Activated CD4-positive, alpha-beta T cell treated with anti-CD3 and anti-CD28 coated beads, Interleukin-2, amount 50 U/mL, for 24 hours (primary cell): Measurements from ENCODE around the gene ITGB5.
"Not testable (repeated sequence)": the region's sequence is repeated elsewhere in the genome, so short reads cannot be mapped to it uniquely, and the experiment has no call there.

ENCODE experiments used
- DNase-seq, 2 donors: peaks; one replicate each; pipeline ENCODE4 v3.0.0-alpha.2; 2020; ENCODE audit warnings: low read depth in 1 of 2, low spot score in 1 of 2

The ITGB5 gene

GRCh38 chr3:124759666-124760401 is 127.3 kb downstream of the ITGB5 start:
- DNase-seq = no peak

- no peak for DNase-seq
Observed at GRCh38 chr3:124758851-124759635, 128.1 kb downstream of the ITGB5 start.

GRCh38 chr3:124757926-124758325 is 129.2 kb downstream of the ITGB5 start:
- DNase-seq = not testable (repeated sequence)

GRCh38 chr3:124752051-124752450 is 135.1 kb downstream of the ITGB5 start:
- DNase-seq = no peak

- no peak for DNase-seq
Observed at GRCh38 chr3:124751501-124751900, 135.7 kb downstream of the ITGB5 start.

- DNase-seq = not testable (repeated sequence)
Observed at GRCh38 chr3:124749877-124750276, 137.3 kb downstream of the ITGB5 start.

GRCh38 chr3:124748560-124749198 is 138.5 kb downstream of the ITGB5 start:
- no peak for DNase-seq

GRCh38 chr3:124747111-124747981 is 139.8 kb downstream of the ITGB5 start:
- DNase-seq = no peak

GRCh38 chr3:124745756-124746155 is 141.4 kb downstream of the ITGB5 start:
- DNase-seq = no peak

- no peak for DNase-seq
Observed at GRCh38 chr3:124741027-124741426, 146.1 kb downstream of the ITGB5 start.

GRCh38 chr3:124731760-124732159 is 155.4 kb downstream of the ITGB5 start:
- DNase-seq = no peak

GRCh38 chr3:124730941-124731297 is 156.2 kb downstream of the ITGB5 start:
- no peak for DNase-seq

GRCh38 chr3:124730129-124730940 is 156.8 kb downstream of the ITGB5 start, which contains the start of gene UMPS:
Gene UMPS, plus strand, starts transcription at chr3:124730452. Its CDS starts 20 bp downstream, at chr3:124730472.
- peak; percentile 85 to 92 for DNase-seq

- no peak for DNase-seq
Observed at GRCh38 chr3:124722589-124722988, 164.6 kb downstream of the ITGB5 start.

GRCh38 chr3:124714223-124714853 is 172.8 kb downstream of the ITGB5 start:
- no peak for DNase-seq
